Bone marrow (tissue), 2 donors: ENCODE measurements around the gene ANTXR1.

Source experiments
- DNase-seq, 2 donors: peaks; one replicate each; lab custom pipeline; 2025; lab: John Stamatoyannopoulos, UW

Gene ANTXR1

DNA sequence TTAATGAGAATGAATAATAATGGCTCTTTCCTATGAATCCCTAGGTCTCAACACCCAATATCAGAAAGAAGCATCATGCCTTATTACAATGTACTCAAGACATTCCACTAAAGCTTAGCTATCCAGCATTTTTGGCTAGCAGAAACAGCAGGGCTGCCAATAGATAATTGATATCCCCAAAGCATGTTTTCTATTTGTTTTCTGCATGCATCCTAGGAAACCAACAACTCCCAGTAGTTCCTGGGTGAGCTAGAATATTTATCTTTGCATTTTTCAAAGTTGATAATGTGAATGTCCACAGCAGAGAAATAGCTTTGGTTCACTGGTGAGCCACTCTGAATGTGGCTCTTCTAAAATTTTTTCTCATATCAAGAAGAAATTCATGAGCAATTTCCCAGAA, 5.8 kb upstream of the ANTXR1 start:
- DNase-seq, result no peak

GRCh38 chr2:69007603-69008002, 5.4 kb upstream of the ANTXR1 start:
- no peak for DNase-seq

- DNase-seq, result no peak
Measured at GRCh38 chr2:69010437-69011194, 2.4 kb upstream of the ANTXR1 start.

DNA sequence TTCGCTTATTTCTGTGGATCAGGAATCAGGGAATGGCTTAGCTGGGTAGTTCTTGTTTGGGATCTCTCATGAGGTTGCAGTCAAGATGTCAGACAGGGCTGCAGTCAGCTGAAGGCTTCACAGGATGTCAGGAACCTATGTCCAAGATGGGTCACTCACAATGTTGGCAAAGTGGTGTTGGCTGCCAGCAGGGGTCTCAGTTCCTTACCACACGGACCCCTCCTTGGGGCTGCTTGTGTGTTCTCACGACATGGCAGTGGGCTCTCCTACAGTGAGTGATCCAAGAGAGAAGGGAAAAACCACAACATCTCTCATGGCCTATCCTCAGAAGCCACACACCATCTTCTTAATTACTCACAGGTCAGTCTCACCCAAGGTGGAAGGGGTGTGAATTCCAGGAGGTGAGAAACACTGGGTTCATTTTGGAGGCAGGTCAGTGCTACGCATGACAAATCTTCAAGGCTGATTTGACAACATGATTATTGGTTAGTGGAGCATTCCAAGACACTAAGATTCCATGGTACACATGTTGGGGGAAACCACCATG, 1.3 kb upstream of the ANTXR1 start:
- DNase-seq, result no peak

- DNase-seq, result no peak
Measured at GRCh38 chr2:69012310-69013141, 453 bp upstream of the ANTXR1 start.

DNA sequence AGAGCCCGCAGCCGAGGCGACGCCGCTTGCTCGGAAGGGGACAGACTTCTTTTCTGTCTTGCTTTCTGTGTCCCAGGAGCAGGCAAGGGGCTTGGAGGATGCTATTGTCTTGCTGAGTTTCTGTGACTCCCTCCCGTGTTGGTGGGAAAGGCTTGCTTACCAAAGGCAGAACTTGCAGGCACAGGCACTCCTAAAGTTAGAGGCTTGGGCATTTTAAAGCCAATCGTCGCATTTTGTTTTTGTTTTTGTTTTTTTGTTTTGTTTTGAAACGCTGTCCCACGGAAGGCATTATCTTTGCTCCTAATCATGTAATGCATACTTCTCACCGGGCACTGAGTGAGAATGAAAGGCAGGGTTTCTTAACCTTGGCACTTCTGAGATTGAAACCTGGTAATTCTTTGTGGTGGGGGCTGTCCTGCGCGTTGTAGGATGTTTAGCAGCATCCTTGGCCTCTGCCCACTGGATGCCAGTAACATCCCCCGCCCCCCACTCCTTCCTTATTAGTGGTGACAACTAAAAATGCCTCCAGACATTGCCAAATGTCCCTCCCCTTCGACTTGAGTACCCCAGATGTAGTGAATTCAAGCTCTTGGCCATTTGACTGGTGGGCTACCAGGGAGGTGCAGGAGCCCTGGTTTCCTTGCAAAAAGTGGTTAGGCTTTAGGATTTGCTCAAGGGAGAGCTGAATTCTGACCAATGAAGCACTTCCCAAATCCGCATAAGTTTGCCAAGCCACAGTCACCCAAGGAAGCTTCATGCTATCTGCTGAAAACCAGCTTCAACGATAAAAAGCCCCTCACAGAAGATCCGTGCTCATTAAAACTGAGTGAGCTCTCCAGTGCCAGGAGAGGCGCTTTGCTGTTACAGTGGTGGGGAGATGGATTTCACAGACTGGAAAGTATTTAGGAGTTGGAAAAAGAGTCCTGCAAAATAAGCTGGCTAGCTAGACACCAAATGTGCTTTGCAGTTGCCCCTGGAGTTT, 1.2 kb downstream of the ANTXR1 start:
- no peak for DNase-seq

DNA sequence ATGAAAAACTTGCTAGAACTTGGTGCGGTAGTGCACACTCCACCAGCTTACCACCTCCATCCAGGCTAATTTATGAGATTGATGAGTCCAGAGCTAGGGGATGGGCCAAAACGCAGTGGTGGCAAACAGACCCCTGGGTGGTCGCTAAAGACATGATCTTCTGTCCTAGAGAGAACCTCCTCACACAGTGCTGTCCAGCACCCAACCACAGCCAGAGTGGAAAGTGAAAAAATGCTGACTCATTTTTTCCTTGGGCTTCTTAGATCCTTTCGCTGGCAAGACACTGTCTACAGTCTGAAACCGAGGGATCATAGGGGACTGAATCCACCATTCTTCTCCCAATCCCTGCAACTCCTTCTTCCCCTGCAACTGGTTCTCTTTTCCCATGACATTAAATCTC, 4.1 kb downstream of the ANTXR1 start:
- no peak for DNase-seq

- DNase-seq, result no peak
Measured at GRCh38 chr2:69017835-69018234, 4.9 kb downstream of the ANTXR1 start.

- DNase-seq, result no peak
Measured at GRCh38 chr2:69018678-69019095, 5.7 kb downstream of the ANTXR1 start.

DNA sequence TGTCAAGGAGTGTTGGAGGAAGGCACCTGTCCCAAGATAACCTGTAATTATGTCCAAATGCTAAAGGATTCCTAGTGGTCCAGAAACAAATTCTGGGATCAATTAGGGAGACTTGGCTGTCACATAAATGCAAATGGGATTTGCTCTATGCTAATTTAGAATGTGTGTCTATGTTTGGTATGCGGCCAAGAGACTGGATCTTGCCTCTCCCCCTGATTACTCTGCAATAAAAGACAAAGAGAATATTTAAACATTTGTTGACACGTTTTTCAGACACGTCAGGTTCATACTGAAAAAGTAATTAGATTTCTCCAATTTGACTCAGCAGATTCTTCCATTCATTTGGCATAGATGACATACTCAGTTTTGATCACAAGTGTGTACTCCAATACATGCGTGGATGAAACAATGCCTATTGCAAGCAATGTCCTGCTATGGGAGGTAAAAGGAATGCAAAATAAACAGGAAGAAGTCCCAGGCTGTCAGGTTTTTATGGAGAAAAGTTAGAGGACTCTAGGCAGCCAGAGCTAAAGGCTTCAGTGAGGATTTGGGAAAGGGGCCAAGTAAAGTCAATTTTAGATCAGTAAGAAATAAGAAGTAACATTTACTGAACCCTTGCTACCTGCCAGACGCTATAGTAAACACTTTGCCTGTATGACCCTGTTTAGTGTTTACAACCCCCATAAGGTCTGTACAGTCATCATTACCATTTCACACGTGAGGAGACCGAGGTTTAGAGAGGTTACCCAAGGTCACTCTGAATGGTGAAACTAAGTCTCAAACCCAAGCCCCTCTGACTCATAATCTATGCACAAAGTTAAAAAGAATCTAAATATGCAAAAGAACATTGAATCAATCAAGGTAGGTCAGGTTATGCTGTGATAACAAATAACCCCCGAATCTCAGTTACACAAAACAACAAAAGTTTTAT, 7.8 kb downstream of the ANTXR1 start:
- no peak for DNase-seq

DNA sequence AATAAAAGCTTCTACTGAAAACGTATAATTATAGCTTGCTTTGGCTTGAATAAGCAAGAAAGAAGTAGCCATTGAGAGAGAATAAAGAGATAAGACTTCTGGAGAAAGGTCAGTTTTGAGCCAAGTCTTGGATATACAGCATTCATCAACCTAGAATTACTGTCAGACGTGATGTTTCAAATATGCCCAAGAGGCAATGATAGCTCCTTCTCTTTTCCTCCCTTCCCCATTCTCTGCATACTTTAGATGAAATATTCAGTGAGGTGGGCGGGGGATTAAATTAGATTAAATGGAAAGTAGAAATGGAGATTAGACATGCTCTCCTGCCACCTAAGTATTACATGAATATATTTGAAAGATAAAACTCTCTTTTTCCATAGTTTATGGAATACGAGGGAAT, 8.7 kb downstream of the ANTXR1 start:
- no peak for DNase-seq

GRCh38 chr2:69022548-69022947, 9.6 kb downstream of the ANTXR1 start:
- no peak for DNase-seq

DNA sequence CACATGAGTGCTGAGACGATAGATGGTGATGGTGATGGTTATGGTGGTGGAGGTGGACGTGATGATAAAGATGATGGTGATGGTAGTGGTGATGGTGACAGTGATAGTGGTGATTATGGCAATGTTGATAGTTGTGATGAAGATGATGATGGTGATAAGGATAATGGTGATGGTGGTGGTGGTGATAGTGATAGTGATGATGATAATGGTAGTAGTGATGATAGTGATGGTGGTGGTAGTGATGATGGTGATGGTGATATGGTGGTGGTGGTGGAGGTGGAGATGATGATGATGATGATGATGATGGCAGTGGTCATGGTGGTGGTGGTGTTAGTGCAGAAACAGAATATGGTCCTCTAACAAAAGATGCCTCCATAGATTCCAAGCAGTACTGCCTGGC, 10.3 kb downstream of the ANTXR1 start:
- no peak for DNase-seq

DNA sequence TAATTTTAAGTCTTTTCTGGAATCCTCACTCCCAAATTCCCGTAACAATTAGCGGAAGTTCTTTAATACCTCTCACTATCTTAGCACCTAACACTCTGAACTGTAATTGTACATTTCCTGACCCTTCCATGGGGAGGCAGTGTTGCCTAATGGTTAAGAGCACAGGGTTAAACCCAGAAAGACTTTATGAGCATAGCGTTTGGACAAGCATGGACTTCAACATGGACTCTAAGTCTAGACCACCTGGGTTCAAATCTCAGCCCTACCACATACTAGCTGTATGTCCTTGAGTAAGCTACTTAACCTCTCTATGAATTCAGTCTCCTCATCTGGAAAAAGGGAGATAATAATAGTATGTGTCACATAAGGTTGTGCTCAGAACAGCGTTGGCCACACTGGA, 13.0 kb downstream of the ANTXR1 start:
- peak in 1 of 2 donors; percentile 33 for DNase-seq

- DNase-seq, result no peak
Measured at GRCh38 chr2:69026691-69027459, 13.9 kb downstream of the ANTXR1 start.

DNA sequence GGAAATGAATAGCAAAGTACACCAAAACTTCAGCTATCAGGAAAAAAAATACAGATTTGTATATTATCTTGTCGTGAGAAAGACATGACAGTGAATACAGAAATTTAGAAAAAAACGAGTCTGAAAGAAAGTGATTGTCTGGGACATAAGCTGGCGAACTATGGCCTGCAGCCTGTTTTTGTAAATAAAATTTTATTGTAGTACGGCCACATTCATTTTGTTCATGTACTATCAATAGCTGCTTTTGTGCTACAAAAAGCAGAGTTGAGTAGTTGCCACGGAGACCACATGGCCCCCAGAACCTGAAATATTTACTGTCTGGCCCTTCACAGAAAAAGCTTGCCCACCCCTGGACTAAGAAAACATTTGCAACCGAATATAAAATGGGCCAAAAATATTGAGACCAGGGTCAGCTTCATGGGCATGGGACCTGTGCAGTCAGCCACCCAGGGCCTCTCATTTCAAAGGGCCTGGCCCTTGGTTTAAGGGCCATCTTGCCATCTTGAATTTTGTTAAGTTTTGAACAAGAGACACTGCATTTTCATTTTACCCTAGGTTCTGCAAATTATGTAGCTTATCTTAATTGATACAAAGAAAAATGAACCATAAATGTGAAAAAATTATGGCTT, 17.9 kb downstream of the ANTXR1 start:
- no peak for DNase-seq

DNA sequence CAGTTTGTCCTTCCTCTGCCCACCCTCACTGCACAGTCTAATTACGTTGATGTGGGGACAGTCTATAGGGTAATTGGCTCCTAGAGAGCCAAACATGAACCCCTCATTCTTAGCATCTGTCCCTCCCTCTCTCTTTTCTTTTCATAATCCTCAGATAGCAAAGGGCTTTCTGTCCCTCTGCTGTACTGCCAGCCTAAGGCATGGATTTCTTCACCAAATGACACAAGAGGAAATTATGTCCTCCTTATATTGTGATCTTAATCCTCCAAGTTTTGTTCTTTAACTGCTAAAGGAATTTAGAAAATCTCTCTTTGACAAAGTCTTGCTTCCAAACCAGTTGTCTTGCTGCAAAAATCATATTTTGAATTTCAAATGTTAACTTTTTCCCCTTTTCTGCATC, 18.5 kb downstream of the ANTXR1 start:
- DNase-seq, result no peak

GRCh38 chr2:69032336-69032735, 19.4 kb downstream of the ANTXR1 start:
- no peak for DNase-seq

DNA sequence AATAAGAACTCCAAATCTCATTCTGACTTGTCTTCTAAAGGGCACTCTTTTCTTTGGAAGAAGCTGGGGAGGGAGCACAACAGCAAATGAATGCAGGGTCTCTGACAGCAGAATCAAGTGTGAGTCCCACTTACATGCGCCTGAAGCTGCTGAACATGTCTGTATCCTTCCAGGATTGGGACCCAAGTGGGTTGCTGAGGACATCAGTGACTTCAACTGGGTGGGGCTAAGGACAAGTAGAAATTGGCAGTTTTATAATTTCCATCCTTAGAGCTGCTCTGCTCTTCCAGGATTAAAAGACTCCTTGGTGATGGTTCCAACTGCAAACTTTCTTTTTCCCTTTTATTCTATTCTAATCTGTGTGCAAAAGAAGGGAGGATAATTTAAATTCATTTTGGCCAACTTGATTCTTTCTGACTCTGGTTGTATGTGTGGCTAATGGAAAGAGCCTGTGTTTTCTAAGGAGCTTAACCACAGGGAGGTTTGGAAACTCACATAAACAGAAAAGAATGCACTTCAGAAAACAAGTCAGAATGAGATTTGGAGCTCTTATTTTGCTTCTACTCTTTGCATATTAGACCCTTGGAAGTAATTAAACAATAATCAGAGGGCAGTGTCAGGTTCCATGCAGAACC, 20.6 kb downstream of the ANTXR1 start:
- DNase-seq, result no peak
